Fibroblast of lung (primary cell): ENCODE measurements around the gene TPPP3. TPM values are rescaled to one million over a fixed set of nuclear protein-coding genes. Genes with fewer than 3 reads are reported as not detected.

Source experiments
- DNase-seq, 2 donors: peaks; one replicate each; pipeline versions ENCODE4 v3.0.0 to v3.0.0-alpha.2; 2010; ENCODE audit warnings: low read depth in 2 of 2
- H2AFZ ChIP-seq: 2 replicates; pipeline ENCODE4 v1.5.1; 2012; ENCODE audit warnings: low read length, control low read depth, inconsistent platforms
- H3K27ac ChIP-seq: 2 replicates; pipeline ENCODE4 v1.5.1; 2011; ENCODE audit warnings: low read length, control low read depth; ENCODE audit not compliant: insufficient read depth
- H3K27me3 ChIP-seq: 2 replicates; pipeline ENCODE4 v1.5.1; 2011; ENCODE audit warnings: mild to moderate bottlenecking, low read length; ENCODE audit not compliant: control insufficient read depth, insufficient read depth
- H3K36me3 ChIP-seq: 2 replicates; pipeline ENCODE4 v1.5.1; 2011; ENCODE audit warnings: low read length; ENCODE audit not compliant: control insufficient read depth, insufficient read depth
- H3K4me1 ChIP-seq: 2 replicates; pipeline ENCODE4 v1.5.1; 2011; ENCODE audit warnings: low read length; ENCODE audit not compliant: control insufficient read depth, insufficient read depth; ENCODE audit errors: extremely low read depth
- H3K4me2 ChIP-seq: 2 replicates; pipeline ENCODE4 v1.5.1; 2011; ENCODE audit warnings: low read length, control low read depth; ENCODE audit not compliant: insufficient read depth; ENCODE audit errors: extremely low read depth
- H3K4me3 ChIP-seq, 4 experiments: fragments of 200-600 bp in 1 of 4; sonication (generic) in 1 of 4; replicated peaks in 1 of 4; 2 replicates each; pipeline ENCODE4 v1.5.1; 2011 to 2016; ENCODE audit warnings: low read length in 4 of 4, low read depth in 3 of 4, mild to moderate bottlenecking in 3 of 4, control low read depth in 2 of 4, inconsistent platforms in 1 of 4, mixed read lengths in 1 of 4; ENCODE audit not compliant: insufficient read depth in 1 of 4; ENCODE audit errors: control extremely low read depth in 1 of 4
- H3K79me2 ChIP-seq: 2 replicates; pipeline ENCODE4 v1.5.1; 2012; ENCODE audit warnings: mild to moderate bottlenecking, low read length, inconsistent platforms; ENCODE audit not compliant: control insufficient read depth, insufficient read depth
- H3K9ac ChIP-seq: 2 replicates; pipeline ENCODE4 v1.5.1; 2011; ENCODE audit warnings: mild to moderate bottlenecking, low read length, control low read depth; ENCODE audit not compliant: insufficient read depth
- H3K9me3 ChIP-seq: 2 replicates; pipeline ENCODE4 v1.5.1; 2012; ENCODE audit warnings: low read depth, low read length; ENCODE audit not compliant: control insufficient read depth, insufficient read depth
- H4K20me1 ChIP-seq: 2 replicates; pipeline ENCODE4 v1.5.1; 2011; ENCODE audit warnings: low read length; ENCODE audit not compliant: control insufficient read depth, insufficient read depth; ENCODE audit errors: extremely low read depth
- EZH2 ChIP-seq: IDR thresholded peaks from 2 replicates; pipeline ENCODE4 v1.5.1; 2012; ENCODE audit warnings: low read length, control low read depth, mild to moderate bottlenecking; ENCODE audit errors: missing control alignments
- polyA plus RNA-seq, 2 donors: library from polyadenylated mRNA; depleted of rRNA in 1 of 2; stranded (reverse) in 1 of 2; unstranded in 1 of 2; fragments of >200 nt; gene quantifications; 2 replicates each; pipeline ENCODE4 v1.2.1, GENCODE V29; 2011 to 2012; ENCODE audit warnings: missing spikeins in 1 of 2
- total RNA-seq: library from RNA; depleted of rRNA; stranded (reverse); fragments of >200 nt; gene quantifications from 2 replicates; pipeline ENCODE4 v1.2.1, GENCODE V29; 2014
- TF ChIP-seq, protein P1 (sequence below), 2 donors: IDR thresholded peaks in 1 of 2; conservative IDR thresholded peaks in 1 of 2; 1 replicate in 1 of 2; 2 replicates in 1 of 2; pipeline ENCODE4 v1.5.1; 2011 to 2012; ENCODE audit warnings: low read length in 2 of 2, control low read depth in 1 of 2, inconsistent platforms in 1 of 2, low read depth in 1 of 2, mild to moderate bottlenecking in 1 of 2

TPPP3 gene
- total and polyA plus RNA-seq, 2 donors (not counting 1 experiment from before 2014, with no cell fraction given), result 2.9 to 3.8 TPM

- no peaks in the 10 kb centered on the region for H3K79me2 ChIP-seq
- no peaks in the 10 kb centered on the region for H3K9me3 ChIP-seq
- no peaks in the 10 kb centered on the region for H3K27me3 ChIP-seq
- H2AFZ ChIP-seq, result no peak overlapping the region
- peaks cover 24% of the 10 kb centered on the region for H3K4me1 ChIP-seq
- no peaks in the 10 kb centered on the region for H4K20me1 ChIP-seq
- DNase-seq, result peak; percentile 68 to 86
- H3K4me3 ChIP-seq, result peak overlapping the region in 1 of 4 experiments; percentile 12
- TF ChIP-seq, protein P1, sequence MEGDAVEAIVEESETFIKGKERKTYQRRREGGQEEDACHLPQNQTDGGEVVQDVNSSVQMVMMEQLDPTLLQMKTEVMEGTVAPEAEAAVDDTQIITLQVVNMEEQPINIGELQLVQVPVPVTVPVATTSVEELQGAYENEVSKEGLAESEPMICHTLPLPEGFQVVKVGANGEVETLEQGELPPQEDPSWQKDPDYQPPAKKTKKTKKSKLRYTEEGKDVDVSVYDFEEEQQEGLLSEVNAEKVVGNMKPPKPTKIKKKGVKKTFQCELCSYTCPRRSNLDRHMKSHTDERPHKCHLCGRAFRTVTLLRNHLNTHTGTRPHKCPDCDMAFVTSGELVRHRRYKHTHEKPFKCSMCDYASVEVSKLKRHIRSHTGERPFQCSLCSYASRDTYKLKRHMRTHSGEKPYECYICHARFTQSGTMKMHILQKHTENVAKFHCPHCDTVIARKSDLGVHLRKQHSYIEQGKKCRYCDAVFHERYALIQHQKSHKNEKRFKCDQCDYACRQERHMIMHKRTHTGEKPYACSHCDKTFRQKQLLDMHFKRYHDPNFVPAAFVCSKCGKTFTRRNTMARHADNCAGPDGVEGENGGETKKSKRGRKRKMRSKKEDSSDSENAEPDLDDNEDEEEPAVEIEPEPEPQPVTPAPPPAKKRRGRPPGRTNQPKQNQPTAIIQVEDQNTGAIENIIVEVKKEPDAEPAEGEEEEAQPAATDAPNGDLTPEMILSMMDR (conservative IDR thresholded peaks at IDR 0.05 in 1 of 2, IDR thresholded peaks at IDR 0.05 in 1 of 2; ENCODE audit: low read depth in 1 of 2, low read length in 2 of 2), result no peak
- TF ChIP-seq EZH2, result no peak
- peak overlapping the region; percentile 33 for H3K9ac ChIP-seq
- no peaks in the 10 kb centered on the region for H3K36me3 ChIP-seq
- peak overlapping the region; percentile 75 for H3K27ac ChIP-seq
- peak overlapping the region; percentile 55 for H3K4me2 ChIP-seq
These were observed 13.0 kb upstream of the TPPP3 start for GRCh38 chr16:67406111-67406971.

- Histone ChIP-seq H3K4me3 (no peak overlapping the region), H3K27me3 (no peaks in the 10 kb centered on the region), H3K9ac (no peak overlapping the region), H3K79me2 (no peaks in the 10 kb centered on the region), H3K36me3 (no peaks in the 10 kb centered on the region), H2AFZ (no peak overlapping the region), H4K20me1 (no peaks in the 10 kb centered on the region), H3K4me2 (no peak overlapping the region), H3K9me3 (no peaks in the 10 kb centered on the region), H3K27ac (no peak overlapping the region), H3K4me1 (peaks cover 24% of the 10 kb centered on the region)
- DNase-seq, result no peak
- TF ChIP-seq, protein P1 (conservative IDR thresholded peaks at IDR 0.05 in 1 of 2, IDR thresholded peaks at IDR 0.05 in 1 of 2; ENCODE audit: low read depth in 1 of 2, low read length in 2 of 2), result no peak
- TF ChIP-seq EZH2, result no peak
These were observed 12.0 kb upstream of the TPPP3 start for GRCh38 chr16:67405336-67405735.

DNA sequence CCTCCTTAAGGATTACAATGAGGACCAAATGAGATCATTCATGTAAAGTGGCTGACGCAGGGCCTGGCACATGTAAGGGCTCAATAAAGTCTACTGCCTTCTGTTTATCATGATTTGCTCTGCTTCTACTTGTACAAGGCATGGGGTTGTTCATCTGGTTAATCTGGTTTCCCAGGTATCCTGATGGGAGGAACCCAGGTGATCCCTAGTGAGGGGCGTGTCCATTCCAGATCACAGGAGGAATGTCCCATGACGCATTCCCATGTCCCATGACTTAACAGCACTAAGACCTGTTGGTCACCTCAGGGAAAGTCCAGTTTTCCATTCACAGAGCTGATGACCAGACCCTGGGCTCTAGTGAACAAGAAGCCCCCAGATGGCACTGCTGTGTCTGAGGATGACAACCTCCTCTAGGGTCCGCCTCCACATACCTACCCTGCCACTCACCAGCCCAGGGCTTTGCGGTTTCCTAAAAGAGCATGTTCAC is 11.5 kb upstream of the TPPP3 start:
- H3K79me2 ChIP-seq, result no peaks in the 10 kb centered on the region
- no peak overlapping the region for H3K4me3 ChIP-seq

More for the DNA sequence above, 11.5 kb upstream of the TPPP3 start:
- Histone ChIP-seq H3K27ac (no peak overlapping the region), H3K9me3 (no peaks in the 10 kb centered on the region), H2AFZ (no peak overlapping the region), H3K4me1 (peaks cover 24% of the 10 kb centered on the region), H3K36me3 (no peaks in the 10 kb centered on the region), H3K27me3 (no peaks in the 10 kb centered on the region), H3K9ac (no peak overlapping the region), H4K20me1 (no peaks in the 10 kb centered on the region), H3K4me2 (no peak overlapping the region)
- TF ChIP-seq, protein P1 (conservative IDR thresholded peaks at IDR 0.05 in 1 of 2, IDR thresholded peaks at IDR 0.05 in 1 of 2; ENCODE audit: low read depth in 1 of 2, low read length in 2 of 2), result no peak
- no peak for TF ChIP-seq EZH2
- no peak for DNase-seq
